Suppressor macrophage treated with lipopolysaccharide for 1 hour (primary cell): ENCODE measurements around the gene PPME1.

Experiments used
- DNase-seq, 3 donors: peaks; one replicate each; pipeline ENCODE4 v3.0.0-alpha.2; 2020 to 2022

Gene PPME1

GRCh38 chr11:74162681-74163467 is 8.2 kb upstream of the PPME1 start:
- DNase-seq, result no peak

GRCh38 chr11:74168838-74169237 is 2.3 kb upstream of the PPME1 start:
- DNase-seq, result no peak

- peak in 1 of 3 donors; percentile 18 for DNase-seq
Observed at GRCh38 chr11:74169738-74170458, 1.2 kb upstream of the PPME1 start.

- no peak for DNase-seq
Observed at GRCh38 chr11:74171630-74171968, 510 bp downstream of the PPME1 start.

GRCh38 chr11:74171997-74172396 is 908 bp downstream of the PPME1 start:
- no peak for DNase-seq

GRCh38 chr11:74175920-74176319 is 4.8 kb downstream of the PPME1 start:
- DNase-seq, result no peak

- DNase-seq, result no peak
Observed at GRCh38 chr11:74179234-74180052, 8.4 kb downstream of the PPME1 start.

GRCh38 chr11:74182635-74183034 is 11.5 kb downstream of the PPME1 start:
- peak in 2 of 3 donors; percentile 18 to 22 for DNase-seq

GRCh38 chr11:74185285-74185684 is 14.2 kb downstream of the PPME1 start:
- no peak for DNase-seq

- DNase-seq, result no peak
Observed at GRCh38 chr11:74185695-74186094, 14.6 kb downstream of the PPME1 start.

- DNase-seq, result peak in 2 of 3 donors; percentile 43 to 44
Observed at GRCh38 chr11:74195828-74196227, 24.7 kb downstream of the PPME1 start.

GRCh38 chr11:74196781-74197486 is 25.8 kb downstream of the PPME1 start:
- DNase-seq, result no peak

GRCh38 chr11:74203966-74204365 is 32.9 kb downstream of the PPME1 start:
- no peak for DNase-seq

- no peak for DNase-seq
Observed at GRCh38 chr11:74204701-74205100, 33.6 kb downstream of the PPME1 start.

GRCh38 chr11:74205181-74205580 is 34.1 kb downstream of the PPME1 start:
- no peak for DNase-seq

GRCh38 chr11:74206746-74207145 is 35.7 kb downstream of the PPME1 start:
- no peak for DNase-seq

- no peak for DNase-seq
Observed at GRCh38 chr11:74208507-74208906, 37.4 kb downstream of the PPME1 start.

GRCh38 chr11:74212533-74212932 is 41.4 kb downstream of the PPME1 start:
- DNase-seq, result no peak

- no peak for DNase-seq
Observed at GRCh38 chr11:74220376-74220775, 49.3 kb downstream of the PPME1 start.

GRCh38 chr11:74221816-74222215 is 50.7 kb downstream of the PPME1 start:
- no peak for DNase-seq

- no peak for DNase-seq
Observed at GRCh38 chr11:74225565-74225964, 54.5 kb downstream of the PPME1 start.

- no peak for DNase-seq
Observed at GRCh38 chr11:74226907-74227306, 55.8 kb downstream of the PPME1 start.
